ENCODE results near the gene HSPA9. TPM values are rescaled to one million over a fixed set of nuclear protein-coding genes. Genes with fewer than 3 reads are reported as not detected.
A peak's percentile ranks its signal among the peaks of the same experiment; 100 is the strongest.

HSPA9 gene
- total RNA-seq, 1 experiment from 2014 or later: 424 TPM

GRCh38 chr5:138564242-138564641 is 11.0 kb downstream of the HSPA9 start:
- TF ChIP-seq REST (IDR thresholded peaks at IDR 0.05; ENCODE audit: insufficient read depth in 1 of 2, low read depth in 2 of 2, low read length in 1 of 2) (no peak), CTCF (IDR thresholded peaks at IDR 0.05) (no peak), SIN3A (IDR thresholded peaks at IDR 0.05; ENCODE audit: borderline replicate concordance, insufficient read depth, low read depth, low read length) (no peak), POLR2AphosphoS5 (IDR thresholded peaks at IDR 0.05; ENCODE audit: low read depth, low read length) (no peak), TCF7L2 (IDR thresholded peaks at IDR 0.05; ENCODE audit: low read depth, low read length) (no peak)
- intact Hi-C loops (cut with micrococcal nuclease; ENCODE audit: unreplicated experiment): no loop called here
- H3K27ac ChIP-seq (ENCODE audit: low read length): no peak overlapping the region
- H3K27me3 ChIP-seq (ENCODE audit: control insufficient read depth, insufficient read depth, low read length): no peaks in the 10 kb centered on the region
- no TSS peak for BruUV-seq (replicated peaks)
- no peak for ATAC-seq
- no peaks in the 10 kb centered on the region for H3K4me1 ChIP-seq (ENCODE audit: control insufficient read depth, insufficient read depth, low read length)
- no peak overlapping the region for H3K4me3 ChIP-seq (ENCODE audit: low read depth in 2 of 2, low read length in 2 of 2)
- POLR2A ChIA-PET: interaction anchor here (0.6 kb wide), 1 partner anchor 13 kb away, joined by 4 read pairs; no protein-coding TSS in a partner anchor
- no peak for DNase-seq (ENCODE audit: low read depth, low spot score)
- peaks cover 75% of the 10 kb centered on the region for H3K36me3 ChIP-seq (ENCODE audit: control insufficient read depth, insufficient read depth, low read length)
- no peaks in the 10 kb centered on the region for H3K9me3 ChIP-seq (ENCODE audit: control insufficient read depth, insufficient read depth, low read depth, low read length)
- in situ Hi-C loops (cut with HindIII; ENCODE audit: low pct_unique_long_range_greater_than_20kb, low sequenced_read_pairs): no loop called here
- CTCF ChIA-PET: no interaction called here

- no peaks in the 10 kb centered on the region for H3K27me3 ChIP-seq (ENCODE audit: control insufficient read depth, insufficient read depth, low read length)
- ChIA-PET POLR2A (interaction anchor here (0.6 to 0.7 kb wide), 2 partner anchors 13 to 805 kb away, joined by 4 read pairs; no protein-coding TSS in a partner anchor), CTCF (no interaction called here)
- no peaks in the 10 kb centered on the region for H3K9me3 ChIP-seq (ENCODE audit: control insufficient read depth, insufficient read depth, low read depth, low read length)
- H3K4me3 ChIP-seq (ENCODE audit: low read depth in 2 of 2, low read length in 2 of 2): no peak overlapping the region
- H3K27ac ChIP-seq (ENCODE audit: low read length): no peak overlapping the region
- H3K4me1 ChIP-seq (ENCODE audit: control insufficient read depth, insufficient read depth, low read length): no peaks in the 10 kb centered on the region
- TF ChIP-seq POLR2AphosphoS5 (IDR thresholded peaks at IDR 0.05; ENCODE audit: low read depth, low read length) (0 out of 2 replicates have a peak, but pooled peaks have one; percentile 14), TCF7L2 (IDR thresholded peaks at IDR 0.05; ENCODE audit: low read depth, low read length) (no peak), REST (IDR thresholded peaks at IDR 0.05; ENCODE audit: insufficient read depth in 1 of 2, low read depth in 2 of 2, low read length in 1 of 2) (no peak), SIN3A (IDR thresholded peaks at IDR 0.05; ENCODE audit: borderline replicate concordance, insufficient read depth, low read depth, low read length) (no peak), CTCF (IDR thresholded peaks at IDR 0.05) (no peak)
- ATAC-seq (no peak), DNase-seq (ENCODE audit: low read depth, low spot score) (no peak)
- in situ Hi-C loops (cut with HindIII; ENCODE audit: low pct_unique_long_range_greater_than_20kb, low sequenced_read_pairs) (no loop called here), intact Hi-C loops (cut with micrococcal nuclease; ENCODE audit: unreplicated experiment) (no loop called here)
- H3K36me3 ChIP-seq (ENCODE audit: control insufficient read depth, insufficient read depth, low read length): peaks cover 73% of the 10 kb centered on the region
- BruUV-seq (replicated peaks): no TSS peak
Measured at GRCh38 chr5:138563340-138564118, 11.7 kb downstream of the HSPA9 start.
